NCI-H1105 (cell line): ENCODE measurements around the gene CCL24.
"Not testable (repeated sequence)": the region's sequence is repeated elsewhere in the genome, so short reads cannot be mapped to it uniquely, and the experiment has no call there.

Experiments used
- DNase-seq: peaks from one replicate; lab custom pipeline; 2025; lab: John Stamatoyannopoulos, UW

CCL24 gene

GRCh38 chr7:75780647-75781273 lies 32.8 kb downstream of the CCL24 start:
- DNase-seq: not testable (repeated sequence)

GRCh38 chr7:75779516-75779915 lies 34.1 kb downstream of the CCL24 start:
- not testable (repeated sequence) for DNase-seq

GRCh38 chr7:75779035-75779434 lies 34.6 kb downstream of the CCL24 start:
- not testable (repeated sequence) for DNase-seq

- DNase-seq: no peak
Measured at GRCh38 chr7:75776295-75776971, 37.2 kb downstream of the CCL24 start.

GRCh38 chr7:75773958-75774357 lies 39.6 kb downstream of the CCL24 start:
- not testable (repeated sequence) for DNase-seq

GRCh38 chr7:75772081-75773077 lies 41.2 kb downstream of the CCL24 start, which contains the start of gene CCL26:
Gene CCL26, minus strand, starts transcription at chr7:75772211. Its CDS starts 35 bp downstream, at chr7:75772176.
- no peak for DNase-seq

GRCh38 chr7:75771224-75771623 lies 42.4 kb downstream of the CCL24 start:
- DNase-seq: no peak

GRCh38 chr7:75762350-75762917 lies 51.2 kb downstream of the CCL24 start:
- DNase-seq: peak; percentile 28

- DNase-seq: not testable (repeated sequence)
Measured at GRCh38 chr7:75761801-75762200, 51.8 kb downstream of the CCL24 start.
